Hepatocyte (in vitro differentiated cells): Measurements from ENCODE around the gene PLCD1. TPM values are rescaled to one million over a fixed set of nuclear protein-coding genes. Genes with fewer than 3 reads are reported as not detected.
A peak's percentile ranks its signal among the peaks of the same experiment; 100 is the strongest.

Experiments used
- DNase-seq: peaks from one replicate; pipeline ENCODE4 v3.0.0-alpha.2; 2016; ENCODE audit warnings: low spot score
- H2AFZ ChIP-seq: fragments of 200-600 bp; sonication (generic); 2 replicates; pipeline ENCODE4 v1.6.0; 2016; ENCODE audit warnings: antibody characterized with exemption, mild to moderate bottlenecking
- H3K27ac ChIP-seq: fragments of 200-600 bp; sonication (generic); 2 replicates; pipeline ENCODE4 v1.5.1; 2016; ENCODE audit warnings: mild to moderate bottlenecking
- H3K27me3 ChIP-seq: fragments of 200-600 bp; sonication (generic); 2 replicates; pipeline ENCODE4 v1.6.1; 2016
- H3K36me3 ChIP-seq: fragments of 200-600 bp; sonication (generic); replicated peaks from 2 replicates; pipeline ENCODE4 v1.5.1; 2016; ENCODE audit warnings: low read depth; ENCODE audit not compliant: insufficient read depth
- H3K4me1 ChIP-seq: fragments of 200-600 bp; sonication (generic); 2 replicates; pipeline ENCODE4 v1.5.1; 2016; ENCODE audit warnings: mild to moderate bottlenecking, moderate library complexity; ENCODE audit not compliant: insufficient read depth
- H3K4me2 ChIP-seq: fragments of 200-600 bp; sonication (generic); 2 replicates; pipeline ENCODE4 v1.6.0; 2016
- H3K4me3 ChIP-seq: fragments of 200-600 bp; sonication (generic); 2 replicates; pipeline ENCODE4 v1.5.1; 2016; ENCODE audit warnings: mild to moderate bottlenecking
- H3K79me2 ChIP-seq: fragments of 200-600 bp; sonication (generic); 2 replicates; pipeline ENCODE4 v1.6.0; 2017; ENCODE audit warnings: mild to moderate bottlenecking
- H3K9me2 ChIP-seq: fragments of 200-600 bp; sonication (generic); replicated peaks from 2 replicates; pipeline ENCODE4 v1.6.0; 2017; ENCODE audit warnings: mild to moderate bottlenecking; ENCODE audit not compliant: insufficient read depth
- H3K9me3 ChIP-seq: fragments of 200-600 bp; sonication (generic); 2 replicates; pipeline ENCODE4 v1.5.1; 2016; ENCODE audit warnings: low read depth, mild to moderate bottlenecking
- H4K20me1 ChIP-seq: fragments of 200-600 bp; sonication (generic); 2 replicates; pipeline ENCODE4 v1.6.0; 2016; ENCODE audit warnings: mild to moderate bottlenecking; ENCODE audit not compliant: insufficient read depth, poor library complexity, severe bottlenecking
- EZH2 ChIP-seq: fragments of 200-600 bp; sonication (generic); IDR thresholded peaks from 2 replicates; pipeline ENCODE4 v1.6.1; 2016; ENCODE audit warnings: antibody characterized with exemption, mild to moderate bottlenecking, borderline replicate concordance
- EZH2phosphoT487 ChIP-seq: fragments of 200-600 bp; sonication (generic); IDR thresholded peaks from one replicate; pipeline ENCODE4 v1.6.1; 2018; ENCODE audit warnings: antibody characterized with exemption, mild to moderate bottlenecking, low read depth, moderate library complexity; ENCODE audit not compliant: unreplicated experiment, severe bottlenecking
- WGBS: methylation state at CpG from one replicate; pipeline ENCODE4 v1.1.6; 2016; ENCODE audit warnings: low lambda C conversion rate; ENCODE audit errors: missing lambda C conversion rate; 5-methylcytosine and 5-hydroxymethylcytosine counted together
- polyA plus RNA-seq: library from polyadenylated mRNA; unstranded; fragments of >200 nt; fragmentation: Nextera tagmentation; extraction: Ambion mirVana; gene quantifications from 2 replicates; pipeline ENCODE4 v1.2.1, GENCODE V29; 2016
- total RNA-seq: library from RNA; depleted of rRNA; stranded (reverse); fragments of >200 nt; gene quantifications from 2 replicates; pipeline ENCODE4 v1.2.3, GENCODE V29; 2014
- TF ChIP-seq, protein P1 (sequence below): fragments of 200-600 bp; sonication (generic); IDR thresholded peaks from 2 replicates; pipeline ENCODE4 v1.5.1; 2016; ENCODE audit warnings: antibody characterized with exemption, mild to moderate bottlenecking; ENCODE audit not compliant: poor library complexity

Gene PLCD1
- total and polyA plus RNA-seq, 2 experiments from 2014 or later = 21.7 to 22.6 TPM

GRCh38 chr3:38031022-38031994, 1.9 kb upstream of the PLCD1 start:
- no peaks in the 10 kb centered on the region for H3K9me2 ChIP-seq
- no peaks in the 10 kb centered on the region for H3K27me3 ChIP-seq
- no peak overlapping the region for H3K4me3 ChIP-seq
- H3K9me3 ChIP-seq = no peaks in the 10 kb centered on the region
- H3K36me3 ChIP-seq = no peaks in the 10 kb centered on the region
- H3K27ac ChIP-seq = no peak overlapping the region
- no peaks in the 10 kb centered on the region for H4K20me1 ChIP-seq
- no peak overlapping the region for H3K4me2 ChIP-seq
- no peaks in the 10 kb centered on the region for H3K79me2 ChIP-seq
- H2AFZ ChIP-seq = no peak overlapping the region
- 80% methylated on average over 9 of the region's 9 CpGs for WGBS
- DNase-seq = peak; percentile 30
- TF ChIP-seq EZH2phosphoT487 = no peak
- TF ChIP-seq, protein P1, sequence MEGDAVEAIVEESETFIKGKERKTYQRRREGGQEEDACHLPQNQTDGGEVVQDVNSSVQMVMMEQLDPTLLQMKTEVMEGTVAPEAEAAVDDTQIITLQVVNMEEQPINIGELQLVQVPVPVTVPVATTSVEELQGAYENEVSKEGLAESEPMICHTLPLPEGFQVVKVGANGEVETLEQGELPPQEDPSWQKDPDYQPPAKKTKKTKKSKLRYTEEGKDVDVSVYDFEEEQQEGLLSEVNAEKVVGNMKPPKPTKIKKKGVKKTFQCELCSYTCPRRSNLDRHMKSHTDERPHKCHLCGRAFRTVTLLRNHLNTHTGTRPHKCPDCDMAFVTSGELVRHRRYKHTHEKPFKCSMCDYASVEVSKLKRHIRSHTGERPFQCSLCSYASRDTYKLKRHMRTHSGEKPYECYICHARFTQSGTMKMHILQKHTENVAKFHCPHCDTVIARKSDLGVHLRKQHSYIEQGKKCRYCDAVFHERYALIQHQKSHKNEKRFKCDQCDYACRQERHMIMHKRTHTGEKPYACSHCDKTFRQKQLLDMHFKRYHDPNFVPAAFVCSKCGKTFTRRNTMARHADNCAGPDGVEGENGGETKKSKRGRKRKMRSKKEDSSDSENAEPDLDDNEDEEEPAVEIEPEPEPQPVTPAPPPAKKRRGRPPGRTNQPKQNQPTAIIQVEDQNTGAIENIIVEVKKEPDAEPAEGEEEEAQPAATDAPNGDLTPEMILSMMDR = no peak
- H3K4me1 ChIP-seq = peaks cover 9% of the 10 kb centered on the region

DNA sequence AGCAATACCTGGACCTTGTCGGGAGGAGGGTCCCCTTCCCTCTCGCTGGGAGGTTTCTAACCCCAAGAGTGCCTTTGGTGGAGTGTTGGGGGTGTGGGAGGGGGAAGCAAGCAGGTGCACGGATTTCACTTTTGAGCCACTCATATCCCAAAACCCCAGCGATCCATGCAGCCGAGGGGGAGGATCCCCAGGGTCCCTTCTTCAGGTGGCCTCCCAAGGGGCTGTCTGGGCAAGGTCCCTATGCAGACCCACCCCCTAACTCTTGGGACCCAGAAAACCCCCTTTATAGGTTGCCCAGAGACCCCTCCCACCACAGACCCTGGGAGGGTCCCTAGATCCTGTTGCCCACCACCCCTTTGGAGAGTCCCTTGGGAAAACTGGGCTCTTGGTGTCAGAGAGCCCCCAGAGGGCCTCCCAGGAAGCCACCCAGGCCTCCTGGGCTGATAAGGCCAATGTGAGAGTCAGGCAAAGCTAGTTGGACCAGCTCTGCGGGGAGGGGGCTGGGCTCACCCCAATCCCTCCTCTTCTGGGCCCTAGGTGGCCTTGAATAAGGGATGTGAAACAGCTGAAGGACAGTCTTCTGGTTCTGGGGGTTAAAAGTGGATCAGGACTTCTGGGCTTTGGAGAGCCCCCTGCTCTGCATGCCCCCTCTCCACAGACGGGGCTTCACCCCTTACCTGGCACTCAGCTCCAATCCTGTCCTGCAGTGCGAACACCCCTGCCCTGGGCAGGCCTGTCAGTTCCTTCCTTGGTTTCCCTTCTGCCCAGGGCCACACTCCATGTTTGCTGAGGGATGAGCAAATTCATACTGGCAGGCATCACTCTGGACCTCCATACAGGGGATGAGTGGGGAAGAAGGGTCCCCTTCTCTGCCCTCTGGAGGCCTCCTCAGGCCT, 932 bp upstream of the PLCD1 start:
- Histone ChIP-seq H3K36me3 (no peaks in the 10 kb centered on the region), H3K9me3 (no peaks in the 10 kb centered on the region), H3K4me1 (peaks cover 9% of the 10 kb centered on the region), H3K4me3 (peak overlapping the region; percentile 17), H4K20me1 (no peaks in the 10 kb centered on the region), H3K79me2 (no peaks in the 10 kb centered on the region), H3K9me2 (no peaks in the 10 kb centered on the region), H3K27ac (peak overlapping the region; percentile 83), H3K4me2 (peak overlapping the region; percentile 89), H3K27me3 (no peaks in the 10 kb centered on the region), H2AFZ (peak overlapping the region; percentile 24)
- 65% methylated on average over 8 of the region's 8 CpGs for WGBS
- TF ChIP-seq EZH2phosphoT487 (no peak), EZH2 (no peak)
- TF ChIP-seq, protein P1 = no peak
- peak; percentile 58 for DNase-seq

DNA sequence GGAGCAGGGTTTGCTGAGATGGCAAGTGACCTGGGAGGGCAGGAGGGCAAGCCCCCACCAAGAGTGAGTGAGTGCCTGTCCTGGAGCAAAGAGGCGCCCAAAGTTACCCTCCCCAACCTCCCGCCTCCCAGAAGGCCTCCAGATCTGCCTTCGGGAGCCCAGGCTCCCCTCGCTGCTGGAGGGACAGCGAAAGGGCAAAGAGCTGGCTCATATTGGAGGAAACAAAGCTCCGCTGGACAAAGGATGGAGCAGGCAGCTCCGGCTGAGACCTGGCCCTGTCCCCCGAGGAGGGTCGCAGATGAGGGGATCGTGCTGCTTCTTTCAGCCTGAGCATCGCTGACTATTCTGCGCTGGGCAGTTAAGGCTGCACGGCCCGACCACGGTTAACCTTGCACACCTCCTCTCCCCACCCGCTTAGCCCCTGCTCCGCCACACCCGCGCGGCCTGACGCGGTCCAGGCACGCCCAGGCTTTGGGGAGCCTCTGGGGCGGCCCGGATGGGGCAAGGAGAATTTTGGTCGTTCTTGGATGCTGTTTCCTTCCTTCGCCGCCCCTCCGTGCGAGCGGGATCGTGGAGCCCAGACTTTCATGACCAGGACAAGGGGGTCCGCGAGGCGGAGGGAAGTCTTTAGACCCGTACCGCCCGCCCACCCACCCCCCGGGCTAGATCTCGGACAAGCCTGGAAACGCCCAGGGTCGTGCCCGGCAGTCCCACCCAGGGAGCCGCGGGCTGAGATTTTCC, 651 bp downstream of the PLCD1 start:
- Histone ChIP-seq H2AFZ (peak overlapping the region; percentile 24), H3K4me1 (peaks cover 9% of the 10 kb centered on the region), H3K27ac (peak overlapping the region; percentile 17), H4K20me1 (no peaks in the 10 kb centered on the region), H3K27me3 (no peaks in the 10 kb centered on the region), H3K9me2 (no peaks in the 10 kb centered on the region), H3K9me3 (no peaks in the 10 kb centered on the region), H3K4me2 (peak overlapping the region; percentile 89), H3K4me3 (peak overlapping the region; percentile 17), H3K79me2 (no peaks in the 10 kb centered on the region), H3K36me3 (no peaks in the 10 kb centered on the region)
- TF ChIP-seq, protein P1 = no peak
- TF ChIP-seq EZH2 = no peak
- TF ChIP-seq EZH2phosphoT487 = no peak
- peak; percentile 42 for DNase-seq
- WGBS = 12% methylated on average over 33 of the region's 45 CpGs
